ENCODE results near the gene TUNAR.
A peak's percentile ranks its signal among the peaks of the same experiment; 100 is the strongest.

The TUNAR gene

GRCh38 chr14:95876761-95877538, at the start of gene TUNAR:
Gene TUNAR (plus strand): TSS chr14:95876832.
- TF ChIP-seq CTCF (IDR thresholded peaks at IDR 0.05) (peak; percentile 39), ZFX (IDR thresholded peaks at IDR 0.05; ENCODE audit: borderline replicate concordance) (no peak)
- no peak within 1 kb of the TSS for H3K27ac ChIP-seq

- H3K27ac ChIP-seq: no peak overlapping the region
- no peak for TF ChIP-seq CTCF (IDR thresholded peaks at IDR 0.05)
- no peak for TF ChIP-seq ZFX (IDR thresholded peaks at IDR 0.05; ENCODE audit: borderline replicate concordance)
Measured at GRCh38 chr14:95828649-95829265, 47.9 kb upstream of the TUNAR start.

- TF ChIP-seq ZFX (IDR thresholded peaks at IDR 0.05; ENCODE audit: borderline replicate concordance) (no peak), CTCF (IDR thresholded peaks at IDR 0.05) (no peak)
- H3K27ac ChIP-seq: no peak overlapping the region
Measured at GRCh38 chr14:95829321-95829720, 47.3 kb upstream of the TUNAR start.

- no peak for TF ChIP-seq ZFX (IDR thresholded peaks at IDR 0.05; ENCODE audit: borderline replicate concordance)
- TF ChIP-seq CTCF (IDR thresholded peaks at IDR 0.05): no peak
- no peak overlapping the region for H3K27ac ChIP-seq
Measured at GRCh38 chr14:95830386-95830785, 46.2 kb upstream of the TUNAR start.

- no peak overlapping the region for H3K27ac ChIP-seq
- no peak for TF ChIP-seq ZFX (IDR thresholded peaks at IDR 0.05; ENCODE audit: borderline replicate concordance)
Measured at GRCh38 chr14:95831041-95831440, 45.6 kb upstream of the TUNAR start.

- TF ChIP-seq ZFX (IDR thresholded peaks at IDR 0.05; ENCODE audit: borderline replicate concordance): no peak
- no peak for TF ChIP-seq CTCF (IDR thresholded peaks at IDR 0.05)
Measured at GRCh38 chr14:95831468-95831867, 45.2 kb upstream of the TUNAR start.

GRCh38 chr14:95832012-95832411, 44.6 kb upstream of the TUNAR start:
- H3K27ac ChIP-seq: no peak overlapping the region
- no peak for TF ChIP-seq ZFX (IDR thresholded peaks at IDR 0.05; ENCODE audit: borderline replicate concordance)
- TF ChIP-seq CTCF (IDR thresholded peaks at IDR 0.05): no peak

More at GRCh38 chr14:95831468-95831867, 45.2 kb upstream of the TUNAR start:
- no peak overlapping the region for H3K27ac ChIP-seq
